Inflammatory macrophage (primary cell): ENCODE measurements around the gene TMCC3.
"Not testable (repeated sequence)": the region's sequence is repeated elsewhere in the genome, so short reads cannot be mapped to it uniquely, and the experiment has no call there.

Source experiments
- DNase-seq, 2 donors: peaks; one replicate each; pipeline ENCODE4 v3.0.0-alpha.2; 2020 to 2022

TMCC3 gene

GRCh38 chr12:94634717-94635116 is 15.6 kb downstream of the TMCC3 start:
- DNase-seq = no peak

GRCh38 chr12:94633401-94633800 is 17.0 kb downstream of the TMCC3 start:
- no peak for DNase-seq

- DNase-seq = no peak
Measured at GRCh38 chr12:94631058-94631457, 19.3 kb downstream of the TMCC3 start.

GRCh38 chr12:94628819-94629472 is 21.4 kb downstream of the TMCC3 start:
- DNase-seq = no peak

- DNase-seq = no peak
Measured at GRCh38 chr12:94628369-94628768, 22.0 kb downstream of the TMCC3 start.

GRCh38 chr12:94625531-94625930 is 24.8 kb downstream of the TMCC3 start:
- DNase-seq = no peak

GRCh38 chr12:94623161-94623920 is 27.0 kb downstream of the TMCC3 start:
- no peak for DNase-seq

GRCh38 chr12:94622475-94622874 is 27.9 kb downstream of the TMCC3 start:
- no peak for DNase-seq

- DNase-seq = no peak
Measured at GRCh38 chr12:94621662-94622359, 28.5 kb downstream of the TMCC3 start.

- no peak for DNase-seq
Measured at GRCh38 chr12:94620621-94621020, 29.7 kb downstream of the TMCC3 start.

GRCh38 chr12:94618995-94619695 is 31.2 kb downstream of the TMCC3 start:
- DNase-seq = peak in 1 of 2 donors; percentile 22

GRCh38 chr12:94617101-94617500 is 33.3 kb downstream of the TMCC3 start:
- no peak for DNase-seq

GRCh38 chr12:94616203-94616729 is 34.1 kb downstream of the TMCC3 start:
- peak in 1 of 2 donors; percentile 33 for DNase-seq

GRCh38 chr12:94615260-94616181 is 34.8 kb downstream of the TMCC3 start:
- DNase-seq = peak; percentile 62 to 76

GRCh38 chr12:94614288-94614721 is 36.1 kb downstream of the TMCC3 start:
- no peak for DNase-seq

- no peak for DNase-seq
Measured at GRCh38 chr12:94609917-94610443, 40.4 kb downstream of the TMCC3 start.

- DNase-seq = not testable (repeated sequence)
Measured at GRCh38 chr12:94606810-94607209, 43.5 kb downstream of the TMCC3 start.

GRCh38 chr12:94604366-94604698 is 46.0 kb downstream of the TMCC3 start:
- DNase-seq = no peak

GRCh38 chr12:94603434-94604365 is 46.7 kb downstream of the TMCC3 start:
- peak; percentile 18 to 41 for DNase-seq

GRCh38 chr12:94602024-94602423 is 48.3 kb downstream of the TMCC3 start:
- DNase-seq = no peak
